Diencephalon (tissue), 1 donor: ENCODE results near the gene WDR59. TPM values are rescaled to one million over a fixed set of nuclear protein-coding genes. Genes with fewer than 3 reads are reported as not detected.

Source experiments
- total RNA-seq: library from RNA; depleted of rRNA; stranded (reverse); fragments of >200 nt; gene quantifications from one replicate; pipeline ENCODE4 v1.2.3, GENCODE V29; 2014

WDR59 gene
- total RNA-seq: 28.6 TPM

GRCh38 chr16:74984529-74985296, at the start of gene WDR59:
WDR59 (minus strand) TSS chr16:74985123; CDS start chr16:74985017, 106 bp downstream.

DNA sequence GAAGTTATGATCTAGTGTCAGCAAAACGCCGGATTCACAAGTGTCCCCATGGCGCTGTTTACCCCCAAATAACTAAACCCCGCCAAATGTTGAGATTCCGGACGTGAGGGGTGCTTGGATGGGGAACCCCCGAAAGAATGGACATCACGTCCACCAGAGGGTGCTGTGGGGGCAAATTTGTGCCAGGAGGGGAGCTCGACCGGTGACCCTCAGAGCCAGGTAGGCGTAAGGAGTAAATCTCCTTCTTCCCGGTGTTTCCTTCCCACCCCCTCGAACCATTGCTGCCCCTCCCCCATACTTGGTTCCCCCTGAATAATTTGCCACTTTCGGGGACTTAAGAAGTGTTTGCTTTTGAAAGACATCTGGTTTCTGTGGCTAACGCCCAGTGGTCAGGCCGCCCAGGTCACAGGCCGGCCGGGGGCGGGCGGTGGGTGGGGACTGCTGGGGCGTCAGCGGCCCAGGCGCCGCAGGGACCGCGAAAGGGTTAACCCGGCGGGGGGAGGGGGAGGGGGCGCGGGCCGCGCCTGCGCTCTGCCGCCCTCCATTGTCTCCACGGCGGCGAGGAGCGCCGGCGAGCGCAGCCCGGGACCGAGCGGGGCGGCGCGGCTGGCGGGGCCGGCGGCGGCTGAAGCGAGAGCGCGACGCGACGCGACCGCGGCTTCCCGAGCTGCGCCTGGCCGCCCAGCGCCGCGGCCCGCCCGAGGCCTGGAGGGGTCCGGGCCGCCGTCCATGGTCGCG, 13.7 kb upstream of the WDR59 start, which contains the start of gene ZNRF1:
TSS of gene ZNRF1 (plus strand) at position 544 of the 738 bp plus-strand sequence. CDS start 648 bp downstream, outside the sequence.

Other genes with a start within 250 kb of the WDR59 start
- gene FA2H, start 210.3 kb downstream of the WDR59 start, total RNA-seq: 0.23 TPM
- 26.8 TPM for gene ZNRF1, start 13.9 kb upstream of the WDR59 start, total RNA-seq
- gene LDHD, start 131.7 kb upstream of the WDR59 start, total RNA-seq: 6.7 TPM
- 54.7 TPM for gene ZFP1, start 163.4 kb upstream of the WDR59 start, total RNA-seq
- not detected for gene CTRB2, start 222.0 kb upstream of the WDR59 start, total RNA-seq
- gene CTRB1, start 233.9 kb upstream of the WDR59 start, total RNA-seq: not detected